GF-D8 (cell line): ENCODE data around the gene RPTOR.

Experiments
- DNase-seq: peaks from one replicate; lab custom pipeline; 2025; lab: John Stamatoyannopoulos, UW

RPTOR gene

GRCh38 chr17:80588702-80589383 lies 44.2 kb downstream of the RPTOR start:
- no peak for DNase-seq

DNA sequence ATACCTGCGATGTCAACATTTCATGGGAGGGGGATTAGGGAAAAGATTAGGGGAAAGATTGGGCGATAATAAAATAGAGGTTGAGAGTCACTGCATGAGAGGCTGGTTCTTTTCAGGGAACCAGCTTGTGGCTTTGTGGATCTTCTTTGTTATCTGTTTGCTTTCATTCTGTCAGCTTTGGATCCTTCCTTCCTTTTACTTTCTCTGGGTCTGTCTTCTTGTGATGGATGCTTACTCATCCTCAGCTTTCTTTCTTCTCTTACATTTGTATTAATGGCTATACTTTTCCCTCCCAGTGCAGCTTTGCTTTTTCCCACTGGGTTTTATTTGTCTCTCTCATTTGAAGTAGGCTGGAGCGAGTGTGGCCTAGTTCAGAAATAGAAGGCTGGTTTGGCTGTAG lies 47.1 kb downstream of the RPTOR start:
- no peak for DNase-seq

GRCh38 chr17:80592243-80592642 lies 47.6 kb downstream of the RPTOR start:
- no peak for DNase-seq

DNA sequence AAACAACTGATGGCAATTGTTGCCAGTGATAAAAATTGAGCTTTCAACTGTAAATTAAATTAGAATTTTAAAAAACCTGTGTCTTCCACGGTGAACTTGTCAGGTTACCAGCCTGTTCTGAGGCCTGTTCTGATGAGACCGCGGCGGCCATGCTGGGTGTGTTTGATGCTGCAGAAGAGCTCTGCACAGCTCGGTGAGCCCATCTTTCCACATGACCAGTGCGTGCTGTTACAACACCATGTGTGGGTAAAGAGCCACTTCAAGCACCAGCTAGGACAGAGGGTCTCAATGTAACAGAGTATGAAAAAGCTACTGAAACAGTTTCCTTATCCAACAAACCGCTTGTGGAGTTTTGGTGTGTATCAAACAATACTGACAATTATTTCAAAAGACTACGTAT lies 48.5 kb downstream of the RPTOR start:
- DNase-seq = no peak

DNA sequence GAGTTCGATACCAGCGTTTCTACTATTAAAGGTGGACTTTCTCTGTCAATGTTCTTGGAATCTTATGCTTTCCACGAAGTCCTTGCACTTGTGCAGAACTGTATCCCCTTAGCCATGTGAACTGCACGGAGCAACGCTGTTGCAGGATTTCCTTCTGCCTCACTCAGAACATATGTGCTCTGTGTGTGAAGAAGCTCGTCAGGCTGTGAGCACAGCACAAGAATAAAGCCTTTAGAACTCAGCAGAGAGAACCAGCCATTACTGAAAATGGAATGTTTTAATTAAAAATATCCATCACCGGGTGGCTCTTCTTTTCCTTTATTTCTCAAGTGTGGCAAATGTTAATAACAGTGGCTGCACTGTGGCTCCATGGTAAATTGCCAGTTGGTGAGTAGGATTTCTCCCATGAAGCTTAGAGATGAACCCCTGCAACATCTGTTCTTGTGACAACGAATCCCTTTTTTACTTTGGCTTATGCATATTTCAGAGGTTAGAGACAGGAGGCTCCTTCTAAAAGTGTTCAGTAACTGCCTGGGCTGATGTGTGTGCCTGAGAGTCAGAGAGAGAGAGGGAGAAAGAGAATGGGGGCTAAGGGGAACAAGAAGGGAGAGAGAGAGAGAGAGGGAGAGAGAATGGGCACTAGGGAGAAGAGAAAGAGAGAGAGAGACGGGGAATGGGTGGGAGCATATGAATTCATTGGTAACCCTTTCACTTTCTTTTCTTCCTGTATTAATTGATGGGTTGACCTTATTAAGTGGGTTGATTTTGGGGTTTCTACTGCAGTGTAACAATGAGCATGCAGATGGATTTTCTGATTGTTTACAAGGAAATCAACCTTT lies 50.0 kb downstream of the RPTOR start:
- DNase-seq = no peak

GRCh38 chr17:80596760-80597608 lies 52.3 kb downstream of the RPTOR start:
- DNase-seq = no peak

DNA sequence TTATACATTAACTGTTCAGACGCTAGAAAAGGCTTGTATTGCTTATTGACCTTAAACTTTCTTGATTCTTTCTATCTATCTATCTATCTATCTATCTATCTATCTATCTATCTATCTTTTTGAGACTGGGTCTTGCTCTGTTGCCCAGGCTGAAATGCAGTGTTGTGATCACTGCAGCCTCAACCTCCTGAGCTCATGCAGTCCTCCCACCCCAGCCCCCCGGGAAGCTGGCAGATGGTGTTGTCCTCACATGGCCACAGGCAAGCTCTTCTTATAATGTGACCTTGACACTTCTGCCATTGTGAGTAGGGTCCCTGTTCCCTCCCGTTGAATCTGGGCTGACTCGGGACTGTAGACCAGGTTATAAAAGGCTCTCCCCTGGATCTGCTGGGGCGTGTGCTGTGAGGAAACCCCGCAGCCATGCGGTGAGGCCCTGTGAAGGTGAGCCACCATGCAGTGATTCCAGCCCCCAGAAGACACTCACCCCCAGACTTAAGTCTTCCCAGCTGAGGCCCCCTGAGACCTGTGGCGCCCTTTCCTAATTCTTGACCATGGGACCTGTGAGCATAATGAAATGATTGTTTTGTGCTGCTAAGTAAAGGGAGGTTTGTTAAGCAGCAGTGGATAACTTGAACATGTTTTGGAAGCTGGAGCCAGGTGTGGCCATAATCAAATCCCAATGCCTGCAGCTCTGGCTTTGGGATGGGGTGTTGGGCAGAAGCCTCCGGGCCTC lies 54.3 kb downstream of the RPTOR start:
- no peak for DNase-seq

GRCh38 chr17:80599546-80600305 lies 55.1 kb downstream of the RPTOR start:
- peak; percentile 17 for DNase-seq

DNA sequence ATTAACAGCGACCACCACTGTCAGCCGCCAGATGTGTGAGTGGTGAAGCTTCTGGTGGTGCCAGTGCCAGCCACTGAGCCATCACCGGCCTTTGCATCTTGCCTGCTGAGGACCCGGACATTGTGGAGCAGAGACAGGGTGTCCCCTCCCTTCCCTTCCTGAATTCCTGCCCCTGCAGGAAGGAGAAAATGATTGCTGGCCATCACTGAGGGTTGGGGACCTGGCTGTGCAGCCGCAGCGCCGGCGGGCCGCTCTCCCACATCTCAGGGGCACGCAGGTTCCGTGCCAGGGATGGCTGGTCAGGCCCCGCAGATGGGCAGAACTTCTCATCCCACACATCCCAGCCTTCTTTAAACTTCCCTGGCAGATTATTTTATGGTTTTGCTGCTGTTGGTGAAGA lies 56.5 kb downstream of the RPTOR start:
- no peak for DNase-seq

GRCh38 chr17:80603396-80603795 lies 58.8 kb downstream of the RPTOR start:
- DNase-seq = no peak

DNA sequence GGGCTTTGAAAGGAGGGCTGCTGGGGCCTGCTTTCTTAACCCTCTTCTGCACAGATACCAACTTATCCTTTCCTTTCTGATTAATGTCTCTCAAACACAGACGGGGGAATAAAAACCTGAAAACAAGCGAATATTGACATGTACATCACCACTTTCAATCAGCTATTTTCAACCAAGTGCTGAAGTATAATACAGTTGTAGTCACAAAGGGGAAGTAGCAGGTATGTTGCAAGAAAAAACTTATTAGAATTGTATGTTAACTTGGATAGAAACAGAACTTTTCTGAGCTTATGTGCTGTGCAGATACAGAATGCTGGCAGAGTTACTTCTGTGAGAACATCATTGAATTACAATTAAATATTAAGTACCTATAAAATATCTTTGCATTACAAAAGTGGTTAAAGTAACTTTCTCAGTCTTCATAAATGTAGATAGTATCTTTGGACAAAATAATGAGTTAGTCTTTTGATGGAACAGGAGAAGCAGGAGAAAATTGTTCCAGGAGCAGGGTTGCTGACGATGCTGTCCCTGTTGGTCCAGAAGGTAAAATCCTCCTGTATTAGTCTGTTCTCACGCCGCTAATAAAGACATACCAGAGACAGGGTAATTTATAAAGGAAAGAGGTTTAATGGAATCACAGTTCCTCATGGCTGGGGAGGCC lies 59.5 kb downstream of the RPTOR start:
- peak; percentile 44 for DNase-seq

- no peak for DNase-seq
These were observed 60.0 kb downstream of the RPTOR start for GRCh38 chr17:80604670-80605010.

- no peak for DNase-seq
These were observed 60.9 kb downstream of the RPTOR start for GRCh38 chr17:80605326-80606066.

GRCh38 chr17:80608326-80608725 lies 63.7 kb downstream of the RPTOR start:
- DNase-seq = no peak

- no peak for DNase-seq
These were observed 65.1 kb downstream of the RPTOR start for GRCh38 chr17:80609757-80610156.

- DNase-seq = no peak
These were observed 67.2 kb downstream of the RPTOR start for GRCh38 chr17:80611816-80612215.

DNA sequence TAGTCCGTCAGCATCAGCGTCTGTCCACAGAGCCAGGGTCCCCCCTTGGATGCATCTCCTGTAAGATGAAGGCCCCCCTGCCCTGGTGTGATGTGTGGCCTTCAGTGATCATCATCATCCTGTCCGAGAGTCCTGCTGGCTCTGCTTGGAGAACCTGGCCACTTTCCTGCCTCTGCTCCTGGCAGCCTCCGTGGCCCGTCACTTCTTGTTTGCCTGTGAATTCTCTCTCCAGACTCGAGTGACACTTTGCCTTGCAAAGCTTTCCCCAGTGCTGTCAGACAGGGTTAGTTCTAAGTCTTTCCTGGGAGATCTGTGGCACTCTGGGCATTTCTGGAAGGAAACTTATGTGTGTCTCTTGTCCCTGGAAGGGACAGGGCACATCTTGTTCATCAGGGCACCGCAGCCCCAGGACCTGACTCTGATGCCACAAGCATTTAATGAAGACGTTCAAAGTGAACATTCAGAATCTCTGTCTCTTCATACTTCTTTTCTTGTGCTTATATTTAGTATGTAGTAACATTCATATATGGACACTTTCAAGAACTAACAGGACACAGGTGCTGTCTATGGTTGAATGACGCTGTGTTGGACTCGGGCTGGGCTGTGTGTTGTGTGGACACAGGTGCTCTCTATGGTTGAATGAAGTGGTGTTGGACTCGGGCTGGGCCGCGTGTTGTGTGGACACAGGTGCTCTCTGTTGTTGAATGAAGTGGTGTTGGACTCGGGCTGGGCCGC lies 68.5 kb downstream of the RPTOR start:
- DNase-seq = no peak

GRCh38 chr17:80613732-80614071 lies 69.1 kb downstream of the RPTOR start:
- DNase-seq = no peak

GRCh38 chr17:80614332-80615047 lies 69.9 kb downstream of the RPTOR start:
- DNase-seq = no peak
